ENCODE results near the gene LRP1B. TPM values are rescaled to one million over a fixed set of nuclear protein-coding genes. Genes with fewer than 3 reads are reported as not detected.

Gene LRP1B
- polyA plus RNA-seq, 4 donors = 0.92 to 3.7 (median 1.3) TPM

DNA sequence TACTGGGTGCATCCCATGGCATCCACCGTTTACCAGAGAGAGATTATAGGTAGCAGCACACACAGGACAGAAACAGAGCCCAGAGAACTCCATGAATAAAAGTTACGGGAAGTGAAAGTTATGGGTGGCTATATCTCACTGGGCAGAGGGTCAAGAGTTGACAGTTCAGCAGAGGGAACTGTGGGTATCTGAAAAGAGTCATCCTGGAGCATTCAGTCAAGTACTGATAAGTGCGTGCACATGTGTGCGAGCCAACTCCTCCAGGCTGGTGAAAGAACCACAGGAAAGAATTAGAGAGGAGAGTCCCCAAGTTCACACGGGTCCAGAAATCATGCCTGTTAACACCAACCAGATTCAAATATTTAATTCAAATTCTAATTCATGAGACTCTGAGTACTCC is 1588.2 kb downstream of the LRP1B start:
- DNase-seq (ENCODE audit: low read depth in 4 of 4, low spot score in 3 of 4) = no peak

GRCh38 chr2:140539242-140539875 is 1591.5 kb downstream of the LRP1B start:
- no peak for DNase-seq (ENCODE audit: low read depth in 4 of 4, low spot score in 3 of 4)

DNA sequence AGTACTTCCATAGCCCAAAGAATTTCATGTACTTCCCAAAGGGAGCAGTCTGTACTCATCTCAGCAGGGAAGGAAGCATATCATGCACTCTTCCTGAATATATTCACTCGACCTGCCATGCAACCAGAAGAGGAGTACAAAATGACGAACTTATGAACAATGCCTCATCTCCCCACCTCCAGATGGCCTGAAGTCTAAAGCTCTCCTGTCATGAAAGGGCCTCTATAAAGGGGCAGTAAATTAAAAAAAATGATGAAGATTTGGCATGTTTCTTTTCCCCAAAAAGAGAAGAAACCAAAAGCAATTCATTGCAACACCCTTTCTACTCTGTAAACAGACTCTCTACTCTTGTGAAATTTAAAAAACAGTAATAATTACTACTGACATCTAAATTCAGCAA is 1601.1 kb downstream of the LRP1B start:
- DNase-seq (ENCODE audit: low read depth in 4 of 4, low spot score in 3 of 4) = no peak

DNA sequence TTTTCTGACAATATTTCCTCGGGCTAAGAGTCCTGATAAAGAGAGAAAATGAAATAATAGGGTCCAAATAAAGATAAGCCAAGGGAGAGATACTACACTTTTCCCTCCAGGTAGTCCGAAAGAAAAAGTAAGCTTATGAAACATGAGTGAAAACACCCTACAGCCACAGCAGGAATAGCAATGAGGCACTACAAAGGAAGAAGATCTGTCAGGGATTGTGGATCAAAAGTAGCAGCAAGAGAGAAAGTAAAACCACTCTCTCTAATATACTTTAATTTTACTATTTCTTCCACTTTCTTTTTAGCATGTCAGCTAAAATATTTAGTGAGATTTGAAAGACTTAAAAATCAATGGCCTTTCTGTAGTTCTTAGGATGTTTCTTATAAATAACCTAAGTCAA is 1601.8 kb downstream of the LRP1B start:
- no peak for DNase-seq (ENCODE audit: low read depth in 4 of 4, low spot score in 3 of 4)

GRCh38 chr2:140526575-140526974 is 1604.2 kb downstream of the LRP1B start:
- no peak for DNase-seq (ENCODE audit: low read depth in 4 of 4, low spot score in 3 of 4)

GRCh38 chr2:140512106-140512505 is 1618.7 kb downstream of the LRP1B start:
- no peak for DNase-seq (ENCODE audit: low read depth in 4 of 4, low spot score in 3 of 4)

DNA sequence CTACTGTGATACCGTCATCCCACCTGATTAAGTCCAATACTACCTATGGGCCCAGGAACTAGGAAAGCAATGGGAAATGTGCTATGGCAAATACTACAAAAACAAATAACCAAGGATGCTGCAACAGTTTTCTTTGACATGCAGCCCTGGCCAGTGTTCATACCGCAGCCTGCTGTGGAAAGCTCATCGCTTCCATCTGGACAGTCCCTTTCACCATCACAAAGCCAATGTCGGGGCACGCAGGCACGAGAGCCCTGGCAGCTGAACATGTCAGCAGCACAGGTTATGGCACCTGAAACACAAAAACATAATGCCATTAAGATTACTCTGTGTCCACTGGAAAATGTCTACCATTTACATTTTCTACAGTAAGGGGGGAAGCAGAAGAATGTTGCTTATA is 1621.1 kb downstream of the LRP1B start:
- no peak for DNase-seq (ENCODE audit: low read depth in 4 of 4, low spot score in 3 of 4)

DNA sequence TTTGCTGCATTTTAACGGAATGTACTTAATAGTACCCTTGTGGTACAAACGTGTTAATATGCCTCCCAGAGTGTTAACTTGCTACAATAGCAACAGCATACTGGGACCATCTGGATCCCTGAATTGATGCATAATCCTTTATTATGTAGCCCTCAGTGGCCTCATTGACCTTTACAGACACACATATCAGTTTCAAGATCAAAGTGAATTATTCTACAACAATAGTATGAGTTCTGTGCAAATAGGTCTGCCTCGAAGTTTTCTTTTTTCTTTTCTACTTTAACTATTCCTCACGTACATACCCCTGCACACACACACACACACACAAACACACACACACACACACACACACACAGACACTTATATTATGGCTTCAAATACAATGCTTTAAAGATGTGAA is 1622.1 kb downstream of the LRP1B start:
- DNase-seq (ENCODE audit: low read depth in 4 of 4, low spot score in 3 of 4) = no peak

- DNase-seq (ENCODE audit: low read depth in 4 of 4, low spot score in 3 of 4) = no peak
Measured at GRCh38 chr2:140506606-140507005, 1624.2 kb downstream of the LRP1B start.

DNA sequence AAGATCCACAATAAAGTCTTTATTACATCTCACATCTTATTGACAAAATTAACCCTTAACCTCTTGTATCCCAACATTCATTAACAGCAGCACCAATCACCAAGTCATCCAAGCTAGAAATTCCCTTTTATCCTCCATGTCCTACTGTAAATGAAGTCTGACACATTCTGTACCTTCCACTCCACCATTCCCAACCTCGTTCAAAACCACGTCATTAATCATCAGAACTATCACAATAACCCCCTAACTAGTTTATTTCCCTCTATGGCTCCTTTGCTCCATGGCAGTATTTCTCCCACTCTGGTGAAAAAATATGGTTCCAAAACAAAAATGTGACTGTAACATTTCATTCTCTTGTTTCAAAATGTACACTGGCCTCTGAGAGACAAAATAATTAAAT is 1626.2 kb downstream of the LRP1B start:
- no peak for DNase-seq (ENCODE audit: low read depth in 4 of 4, low spot score in 3 of 4)

DNA sequence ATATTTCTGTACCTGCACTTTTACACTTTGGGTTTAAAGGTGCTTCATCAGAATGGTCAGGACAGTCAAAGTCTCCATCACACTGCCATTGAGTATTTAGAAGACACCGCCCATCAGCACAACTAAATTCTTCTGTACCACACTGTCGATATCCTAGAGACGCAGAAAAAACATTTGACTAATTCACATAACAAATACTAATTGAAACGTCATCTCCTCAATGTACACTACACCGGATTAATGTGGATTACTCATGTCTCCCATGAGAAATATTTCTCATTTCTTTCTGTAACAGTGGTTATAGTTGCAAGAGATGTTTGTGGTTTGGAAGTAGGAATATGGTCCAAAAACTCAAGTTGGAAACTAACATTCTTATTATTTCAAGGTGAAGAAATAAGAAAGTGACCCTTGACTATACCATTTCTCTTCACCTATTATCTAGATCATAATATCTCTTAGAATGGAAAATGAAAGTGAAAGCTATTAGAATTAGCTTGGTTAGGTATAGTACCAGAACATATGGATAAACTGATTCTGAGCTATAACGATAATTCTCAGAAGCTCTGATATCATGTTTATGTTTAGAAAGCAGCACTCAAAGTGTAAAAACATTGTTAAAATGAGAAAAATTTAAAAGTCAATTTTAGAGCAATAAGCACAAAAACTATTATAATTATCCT is 1627.7 kb downstream of the LRP1B start:
- no peak for DNase-seq (ENCODE audit: low read depth in 4 of 4, low spot score in 3 of 4)

DNA sequence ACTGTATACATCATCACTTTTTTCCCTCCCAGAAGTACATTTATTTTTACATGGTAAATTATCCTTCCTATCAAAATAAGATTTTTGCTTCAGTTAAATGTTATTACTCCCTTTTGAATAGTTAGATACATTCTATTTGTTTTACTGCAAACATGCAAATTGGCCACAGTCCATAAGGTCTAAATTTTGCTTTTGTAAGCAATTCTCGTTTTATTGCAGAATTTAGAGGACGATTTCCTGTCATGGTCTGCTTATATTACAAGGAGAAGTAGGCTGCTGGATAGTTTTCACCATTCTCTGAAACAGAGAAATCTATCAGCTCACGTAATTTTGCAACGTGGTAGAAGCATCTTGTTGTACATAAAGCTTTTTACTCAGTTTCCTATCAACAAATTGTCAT is 1632.5 kb downstream of the LRP1B start:
- no peak for DNase-seq (ENCODE audit: low read depth in 4 of 4, low spot score in 3 of 4)

DNA sequence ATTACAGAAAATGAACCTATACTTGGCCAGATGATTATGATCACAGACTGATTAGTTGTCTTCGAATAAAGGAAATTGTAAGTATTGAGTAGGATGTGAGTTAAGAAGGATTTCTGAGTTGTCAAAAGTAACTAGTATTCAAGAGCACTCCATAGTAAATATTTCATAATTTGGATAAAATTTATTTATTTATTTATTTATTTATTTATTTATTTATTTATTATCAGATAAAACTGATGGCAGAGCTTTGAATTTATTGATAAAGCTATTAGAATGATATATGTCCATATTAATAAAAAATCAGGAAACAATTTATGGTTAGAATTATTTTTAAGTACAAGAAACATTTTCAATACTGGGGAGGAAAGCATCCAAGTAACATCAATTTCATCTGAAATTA is 1634.1 kb downstream of the LRP1B start:
- no peak for DNase-seq (ENCODE audit: low read depth in 4 of 4, low spot score in 3 of 4)

DNA sequence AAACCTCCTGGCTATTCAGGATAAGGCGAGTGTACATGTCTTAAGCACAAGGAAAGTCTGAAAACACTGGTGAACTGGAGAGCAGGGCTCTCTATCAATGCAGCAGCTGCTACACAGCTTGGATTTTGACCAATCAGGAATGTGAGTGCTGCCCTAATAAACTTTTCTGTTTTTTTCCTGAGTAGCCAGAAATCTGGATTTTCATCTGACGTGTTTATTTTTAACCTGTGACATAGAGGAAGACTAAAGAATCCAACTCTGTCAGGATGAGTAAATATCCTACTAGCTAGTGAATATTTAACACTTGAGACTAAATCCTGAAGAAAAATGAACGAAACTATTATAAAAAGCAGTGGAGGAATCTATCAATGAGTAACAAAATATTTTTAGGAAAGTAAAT is 1638.9 kb downstream of the LRP1B start:
- DNase-seq (ENCODE audit: low read depth in 4 of 4, low spot score in 3 of 4) = peak in 1 of 4 donors; percentile 6

- no peak for DNase-seq (ENCODE audit: low read depth in 4 of 4, low spot score in 3 of 4)
Measured at GRCh38 chr2:140489193-140489592, 1641.6 kb downstream of the LRP1B start.

DNA sequence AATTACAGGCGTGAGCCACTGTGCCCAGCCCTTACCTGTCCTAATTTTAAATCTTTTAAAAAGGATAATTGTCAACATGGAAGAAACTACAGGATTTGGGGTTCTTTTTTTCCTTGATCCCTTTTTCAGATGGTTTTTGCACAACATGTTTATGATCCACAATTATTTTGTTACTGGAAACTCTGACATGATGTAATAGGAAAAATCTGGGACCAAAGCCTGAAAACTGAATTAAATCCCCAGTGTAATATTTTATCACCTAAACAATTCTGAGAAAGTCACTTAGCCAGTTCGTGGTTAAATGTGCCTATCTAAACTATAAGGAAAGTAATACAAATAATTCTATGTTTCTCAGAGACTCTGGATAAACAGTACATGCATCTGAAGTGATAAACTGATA is 1649.7 kb downstream of the LRP1B start:
- DNase-seq (ENCODE audit: low read depth in 4 of 4, low spot score in 3 of 4) = no peak

- DNase-seq (ENCODE audit: low read depth in 4 of 4, low spot score in 3 of 4) = no peak
Measured at GRCh38 chr2:140473851-140474250, 1657.0 kb downstream of the LRP1B start.

- DNase-seq (ENCODE audit: low read depth in 4 of 4, low spot score in 3 of 4) = no peak
Measured at GRCh38 chr2:140472676-140473075, 1658.1 kb downstream of the LRP1B start.

GRCh38 chr2:140465301-140465700 is 1665.5 kb downstream of the LRP1B start:
- no peak for DNase-seq (ENCODE audit: low read depth in 4 of 4, low spot score in 3 of 4)

- no peak for DNase-seq (ENCODE audit: low read depth in 4 of 4, low spot score in 3 of 4)
Measured at GRCh38 chr2:140462990-140463389, 1667.8 kb downstream of the LRP1B start.

DNA sequence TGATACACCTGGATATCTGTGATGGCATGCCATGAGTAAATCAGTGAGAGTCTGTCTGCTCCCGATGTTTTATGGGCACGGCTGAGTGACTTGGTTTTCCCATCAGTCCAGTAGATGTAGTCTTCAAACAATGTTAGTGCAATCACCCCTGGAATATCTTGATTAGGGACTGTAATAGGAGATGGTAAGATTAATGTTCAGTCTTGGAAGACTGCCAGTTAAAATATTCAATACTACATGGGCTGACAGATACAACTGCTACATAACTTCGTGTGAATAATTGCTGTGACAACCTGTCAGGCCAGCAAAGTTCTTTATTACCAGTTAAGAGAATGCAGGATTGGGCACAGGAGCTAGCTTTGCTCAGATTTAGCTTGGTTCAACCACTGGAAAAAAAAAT is 1673.3 kb downstream of the LRP1B start:
- peak in 2 of 4 donors; percentile 12 to 15 for DNase-seq (ENCODE audit: low read depth in 4 of 4, low spot score in 3 of 4)

- DNase-seq (ENCODE audit: low read depth in 4 of 4, low spot score in 3 of 4) = no peak
Measured at GRCh38 chr2:140455315-140455714, 1675.5 kb downstream of the LRP1B start.

- no peak for DNase-seq (ENCODE audit: low read depth in 4 of 4, low spot score in 3 of 4)
Measured at GRCh38 chr2:140454717-140455116, 1676.1 kb downstream of the LRP1B start.

Measured in left renal pelvis (tissue), 4 donors.